H9 (cell line): Measurements from ENCODE around the gene OR4Q2. TPM values are rescaled to one million over a fixed set of nuclear protein-coding genes. Genes with fewer than 3 reads are reported as not detected.

Experiments used
- DNase-seq: peaks from one replicate; pipeline ENCODE4 v3.0.0-alpha.2; 2017
- H2AFZ ChIP-seq: one replicate; pipeline ENCODE4 v1.6.1; 2013; ENCODE audit warnings: mild to moderate bottlenecking, low read length, control low read depth, moderate library complexity
- H2AK5ac ChIP-seq: 2 replicates; pipeline ENCODE4 v1.6.1; 2013; ENCODE audit warnings: low read length, control low read depth, mixed read lengths; ENCODE audit not compliant: insufficient read length
- H2BK120ac ChIP-seq: one replicate; pipeline ENCODE4 v1.6.1; 2013; ENCODE audit warnings: low read depth, mild to moderate bottlenecking, low read length, control low read depth, inconsistent platforms; ENCODE audit not compliant: poor library complexity, severe bottlenecking
- H2BK12ac ChIP-seq: 2 replicates; pipeline ENCODE4 v1.6.1; 2013; ENCODE audit warnings: low read length, control low read depth, mixed read lengths, low read depth; ENCODE audit not compliant: insufficient read length
- H2BK15ac ChIP-seq: 2 replicates; pipeline ENCODE4 v1.6.1; 2013; ENCODE audit warnings: low read depth, low read length, control low read depth
- H2BK20ac ChIP-seq: one replicate; pipeline ENCODE4 v1.6.1; 2013; ENCODE audit warnings: low read depth, mild to moderate bottlenecking, low read length, control low read depth, inconsistent platforms; ENCODE audit not compliant: poor library complexity, severe bottlenecking
- H2BK5ac ChIP-seq: 2 replicates; pipeline ENCODE4 v1.6.1; 2013; ENCODE audit warnings: low read length, control low read depth, mixed read lengths; ENCODE audit not compliant: insufficient read length
- H3K14ac ChIP-seq: 2 replicates; pipeline ENCODE4 v1.6.1; 2013; ENCODE audit warnings: low read length, control low read depth; ENCODE audit not compliant: insufficient read depth
- H3K18ac ChIP-seq: 2 replicates; pipeline ENCODE4 v1.6.1; 2013; ENCODE audit warnings: low read depth, mild to moderate bottlenecking, mixed read lengths, low read length, control low read depth; ENCODE audit not compliant: insufficient read length
- H3K23ac ChIP-seq: 2 replicates; pipeline ENCODE4 v1.6.1; 2013; ENCODE audit warnings: low read length, control low read depth, mixed read lengths, low read depth; ENCODE audit not compliant: insufficient read length
- H3K23me2 ChIP-seq: 2 replicates; pipeline ENCODE4 v1.6.1; 2013; ENCODE audit warnings: low read depth, mild to moderate bottlenecking, mixed read lengths, low read length, control low read depth; ENCODE audit not compliant: insufficient read length, poor library complexity, severe bottlenecking
- H3K27ac ChIP-seq: 2 replicates; pipeline ENCODE4 v1.5.1; 2013; ENCODE audit warnings: low read length, control low read depth, mixed read lengths, low read depth; ENCODE audit not compliant: insufficient read length
- H3K27me3 ChIP-seq: 2 replicates; pipeline ENCODE4 v1.6.1; 2013; ENCODE audit warnings: low read length, control low read depth, inconsistent platforms; ENCODE audit not compliant: insufficient read depth
- H3K4ac ChIP-seq: 2 replicates; pipeline ENCODE4 v1.6.1; 2013; ENCODE audit warnings: low read depth, mild to moderate bottlenecking, control low read depth, inconsistent platforms, low read length, moderate library complexity
- H3K4me1 ChIP-seq: 2 replicates; pipeline ENCODE4 v1.6.1; 2013; ENCODE audit warnings: low read length, control low read depth, inconsistent platforms; ENCODE audit not compliant: insufficient read depth
- H3K4me2 ChIP-seq: 2 replicates; pipeline ENCODE4 v1.6.1; 2013; ENCODE audit warnings: low read length, control low read depth, mixed read lengths; ENCODE audit not compliant: insufficient read length, insufficient read depth
- H3K56ac ChIP-seq: 2 replicates; pipeline ENCODE4 v1.6.1; 2013; ENCODE audit warnings: low read depth, mild to moderate bottlenecking, mixed read lengths, low read length, control low read depth; ENCODE audit not compliant: insufficient read length
- H3K79me1 ChIP-seq: 2 replicates; pipeline ENCODE4 v1.6.1; 2013; ENCODE audit warnings: low read depth, mild to moderate bottlenecking, moderate library complexity, low read length, control low read depth, inconsistent platforms; ENCODE audit not compliant: insufficient read depth, poor library complexity, severe bottlenecking
- H3K79me2 ChIP-seq: 2 replicates; pipeline ENCODE4 v1.6.1; 2013; ENCODE audit warnings: low read length, control low read depth, inconsistent platforms; ENCODE audit not compliant: insufficient read depth
- H3K9ac ChIP-seq: 2 replicates; pipeline ENCODE4 v1.6.1; 2013; ENCODE audit warnings: low read length, control low read depth, mixed read lengths; ENCODE audit not compliant: insufficient read length; ENCODE audit errors: extremely low read depth
- H3K9me3 ChIP-seq: one replicate; pipeline ENCODE4 v1.6.1; 2013; ENCODE audit warnings: low read depth, low read length, inconsistent platforms; ENCODE audit not compliant: control insufficient read depth
- H3T11ph ChIP-seq: one replicate; pipeline ENCODE4 v1.6.1; 2013; ENCODE audit warnings: mild to moderate bottlenecking, low read length, control low read depth, inconsistent platforms
- H4K20me1 ChIP-seq: one replicate; pipeline ENCODE4 v1.6.1; 2013; ENCODE audit not compliant: control insufficient read depth, insufficient read length, insufficient read depth
- H4K5ac ChIP-seq: 2 replicates; pipeline ENCODE4 v1.6.1; 2013; ENCODE audit warnings: low read depth, mild to moderate bottlenecking, mixed read lengths, low read length, control low read depth; ENCODE audit not compliant: insufficient read length
- H4K8ac ChIP-seq: replicated peaks from 2 replicates; pipeline ENCODE4 v1.6.1; 2013; ENCODE audit warnings: low read length, control low read depth, mixed read lengths, low read depth; ENCODE audit not compliant: insufficient read length
- H4K91ac ChIP-seq: 2 replicates; pipeline ENCODE4 v1.6.1; 2013; ENCODE audit warnings: low read depth, mild to moderate bottlenecking, moderate library complexity, mixed read lengths, low read length, control low read depth; ENCODE audit not compliant: insufficient read length
- H3K27ac Mint-ChIP-seq, 3 experiments: 2 replicates in 2 of 3; 3 replicates in 1 of 3; pipeline ENCODE4 v1.8.0; 2020 to 2021; ENCODE audit warnings: mixed read lengths in 3 of 3, mild to moderate bottlenecking in 1 of 3, moderate library complexity in 1 of 3
- H3K27me3 Mint-ChIP-seq: 2 replicates; pipeline ENCODE4 v1.8.0; 2021; ENCODE audit warnings: low read depth, mild to moderate bottlenecking, moderate library complexity, mixed read lengths
- H3K36me3 Mint-ChIP-seq, 3 experiments: 2 replicates in 2 of 3; 3 replicates in 1 of 3; pipeline ENCODE4 v1.8.0; 2020 to 2021; ENCODE audit warnings: low read depth in 3 of 3, mixed read lengths in 3 of 3; ENCODE audit not compliant: insufficient read depth in 1 of 3
- H3K4me1 Mint-ChIP-seq, 2 experiments: 2 replicates each; pipeline ENCODE4 v1.8.0; 2020; ENCODE audit warnings: mixed read lengths in 2 of 2
- H3K4me3 Mint-ChIP-seq, 2 experiments: 2 replicates in 1 of 2; 3 replicates in 1 of 2; pipeline ENCODE4 v1.8.0; 2020 to 2021; ENCODE audit warnings: mild to moderate bottlenecking in 2 of 2, mixed read lengths in 2 of 2, moderate library complexity in 1 of 2
- H3K9me3 Mint-ChIP-seq, 2 experiments: 2 replicates in 1 of 2; 3 replicates in 1 of 2; pipeline ENCODE4 v1.8.0; 2020; ENCODE audit warnings: mild to moderate bottlenecking in 2 of 2, mixed read lengths in 2 of 2, moderate library complexity in 1 of 2
- CTCF ChIP-seq: fragments of 200-600 bp; sonication (generic); conservative IDR thresholded peaks from 3 replicates; pipeline ENCODE4 v1.8.0; 2021; ENCODE audit warnings: antibody characterized with exemption, mild to moderate bottlenecking
- WGBS: extraction: QIAGEN DNeasy Blood & Tissue Kit; methylation state at CpG from one replicate; pipeline ENCODE4 v1.1.7; 2013; ENCODE audit warnings: missing lambda C conversion rate, low lambda C conversion rate, mixed read lengths; ENCODE audit not compliant: insufficient read length; ENCODE audit errors: extremely low coverage; 5-methylcytosine and 5-hydroxymethylcytosine counted together
- total RNA-seq: library from RNA; stranded (reverse); gene quantifications from 2 replicates; pipeline ENCODE4 v1.2.1, GENCODE V29; 2021

OR4Q2 gene
- total RNA-seq, 1 experiment from 2014 or later: not detected

GRCh38 chr14:20031058-20031457, 29.1 kb downstream of the OR4Q2 start:
- Histone ChIP-seq H4K20me1 (no peaks in the 10 kb centered on the region), H3K23ac (no peak overlapping the region), H4K91ac (no peak overlapping the region), H3K14ac (no peak overlapping the region), H3K23me2 (no peaks in the 10 kb centered on the region), H3K4ac (no peak overlapping the region), H3K79me1 (no peaks in the 10 kb centered on the region), H3K4me2 (no peak overlapping the region), H2BK12ac (no peak overlapping the region), H2BK15ac (no peak overlapping the region), H3K56ac (no peak overlapping the region), H2AFZ (no peak overlapping the region), H3K27ac (no peak overlapping the region), H2AK5ac (no peak overlapping the region), H3K9ac (no peak overlapping the region), H2BK20ac (no peak overlapping the region), H3T11ph (no peak overlapping the region), H2BK120ac (no peak overlapping the region), H3K9me3 (peaks cover 73% of the 10 kb centered on the region), H3K27me3 (no peaks in the 10 kb centered on the region), H2BK5ac (no peak overlapping the region), H3K79me2 (no peaks in the 10 kb centered on the region), H3K18ac (no peak overlapping the region), H3K4me1 (no peaks in the 10 kb centered on the region), H4K5ac (no peak overlapping the region), H4K8ac (no peak overlapping the region)
- peaks cover 85 to 93% of the 10 kb centered on the region in 2 experiments for H3K9me3 Mint-ChIP-seq
- peaks cover 2 to 20% (median 3%) of the 10 kb centered on the region in 3 experiments; a peak in 6 of 7 replicates for H3K36me3 Mint-ChIP-seq
- WGBS: no CpG with 5 or more reads among the region's 6 CpGs
- no peak overlapping the region for H3K4me3 Mint-ChIP-seq
- TF ChIP-seq CTCF: no peak
- no peak for DNase-seq
- no peaks in the 10 kb centered on the region; the same call in 1 of the 2 replicates for H3K27me3 Mint-ChIP-seq
- no peaks in the 10 kb centered on the region for H3K4me1 Mint-ChIP-seq
- no peak overlapping the region for H3K27ac Mint-ChIP-seq
